K562 treated with DMSO at 1 percent for 12 hours (cell line): ENCODE measurements around the gene KEL. TPM values are rescaled to one million over a fixed set of nuclear protein-coding genes. Genes with fewer than 3 reads are reported as not detected.

ENCODE experiments used
- total RNA-seq: library from RNA; unstranded; fragments of 300-600 nt; gene quantifications from 2 replicates; pipeline ENCODE4 v1.2.3, GENCODE V29; 2022; ENCODE audit not compliant: insufficient read depth

KEL gene, protein sequence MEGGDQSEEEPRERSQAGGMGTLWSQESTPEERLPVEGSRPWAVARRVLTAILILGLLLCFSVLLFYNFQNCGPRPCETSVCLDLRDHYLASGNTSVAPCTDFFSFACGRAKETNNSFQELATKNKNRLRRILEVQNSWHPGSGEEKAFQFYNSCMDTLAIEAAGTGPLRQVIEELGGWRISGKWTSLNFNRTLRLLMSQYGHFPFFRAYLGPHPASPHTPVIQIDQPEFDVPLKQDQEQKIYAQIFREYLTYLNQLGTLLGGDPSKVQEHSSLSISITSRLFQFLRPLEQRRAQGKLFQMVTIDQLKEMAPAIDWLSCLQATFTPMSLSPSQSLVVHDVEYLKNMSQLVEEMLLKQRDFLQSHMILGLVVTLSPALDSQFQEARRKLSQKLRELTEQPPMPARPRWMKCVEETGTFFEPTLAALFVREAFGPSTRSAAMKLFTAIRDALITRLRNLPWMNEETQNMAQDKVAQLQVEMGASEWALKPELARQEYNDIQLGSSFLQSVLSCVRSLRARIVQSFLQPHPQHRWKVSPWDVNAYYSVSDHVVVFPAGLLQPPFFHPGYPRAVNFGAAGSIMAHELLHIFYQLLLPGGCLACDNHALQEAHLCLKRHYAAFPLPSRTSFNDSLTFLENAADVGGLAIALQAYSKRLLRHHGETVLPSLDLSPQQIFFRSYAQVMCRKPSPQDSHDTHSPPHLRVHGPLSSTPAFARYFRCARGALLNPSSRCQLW
- total RNA-seq, result 14.4 and 35.9 TPM in 2 replicates

DNA sequence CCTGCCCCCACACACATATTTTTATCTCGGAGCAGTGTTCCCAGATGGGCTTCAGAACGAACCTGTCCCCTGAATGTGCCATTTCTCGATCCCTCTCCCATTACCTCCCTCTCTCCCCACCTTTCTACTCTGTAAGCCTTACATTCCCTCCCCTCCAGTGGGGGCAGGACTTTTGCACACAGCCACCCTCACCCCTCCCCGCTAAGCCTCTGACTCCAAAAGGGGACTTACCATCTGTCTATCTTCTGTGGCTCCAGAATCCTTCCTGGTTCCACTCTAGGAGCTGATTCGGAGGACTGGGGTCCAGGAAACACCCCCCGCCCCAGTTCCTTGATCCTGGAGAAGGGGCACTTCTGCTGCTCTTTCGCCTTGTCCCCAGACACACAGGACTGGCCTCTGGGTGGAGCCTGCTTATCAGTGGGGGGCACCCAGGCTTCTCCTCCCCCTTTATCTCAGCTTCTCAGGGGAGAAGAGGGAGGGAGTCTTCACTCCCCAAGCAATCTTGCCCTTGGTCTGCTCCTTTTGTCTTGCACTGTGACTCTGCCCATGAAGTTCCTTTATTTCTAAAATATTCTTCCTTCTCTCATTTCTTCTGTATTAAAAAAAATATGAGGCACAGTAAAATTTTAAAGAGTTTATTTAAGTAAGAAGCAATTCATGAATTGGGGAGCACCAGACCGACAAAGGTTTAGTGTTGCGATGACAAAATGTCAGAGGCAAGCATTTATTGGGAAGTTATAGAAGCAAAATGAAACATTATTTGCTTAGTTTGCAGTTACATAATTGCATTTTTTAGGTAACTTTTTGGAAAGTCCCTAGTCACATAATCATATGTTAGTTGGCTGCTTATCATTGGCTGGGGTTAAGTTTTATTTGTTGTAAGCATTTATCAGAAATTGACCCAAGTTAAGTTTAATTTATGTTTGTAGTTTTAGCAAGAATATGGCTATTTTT is at the start of gene KEL:
TSS of gene KEL (minus strand) at position 391 of the 954 bp plus-strand sequence. CDS start at position 234, 157 bp downstream.

GRCh38 chr7:142939226-142939910 is 22.8 kb downstream of the KEL start, which contains the start of gene LLCFC1:
Gene LLCFC1 (plus strand): TSS chr7:142939484. CDS start chr7:142939622, 138 bp downstream.

DNA sequence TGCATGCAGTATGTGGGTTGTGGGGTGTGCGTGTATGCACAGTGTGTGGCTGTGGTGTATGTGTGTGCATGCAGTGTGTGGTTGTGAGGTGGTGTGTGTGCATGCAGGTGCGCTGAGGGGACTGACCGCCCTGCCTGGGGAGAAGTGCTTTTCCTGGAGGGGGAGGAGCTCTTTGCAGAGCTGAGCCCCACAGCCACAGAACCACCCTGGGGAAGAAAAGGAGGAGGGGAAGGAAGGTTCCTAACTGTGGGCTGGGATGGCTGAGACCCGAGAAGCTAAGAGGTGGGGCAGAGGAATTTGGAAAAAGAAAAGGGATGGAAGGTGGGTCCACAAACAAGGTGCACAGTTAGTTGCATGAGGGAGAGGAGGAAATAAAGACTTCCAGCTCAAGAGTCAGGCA is 28.5 kb downstream of the KEL start, which contains the start of gene TRPV5:
TSS of gene TRPV5 (minus strand) at position 123 of the 400 bp plus-strand sequence. CDS start 287 bp downstream, outside the sequence.

Other genes starting within 250 kb of the KEL start
- gene PRSS1, start 212.9 kb downstream of the KEL start, total RNA-seq, result not detected in 2 replicates
- 3.2 and 3.9 TPM in 2 replicates for gene PRSS2, start 191.4 kb downstream of the KEL start, total RNA-seq
- gene EPHB6, start 107.3 kb downstream of the KEL start, total RNA-seq, result 5.1 and 6.2 TPM in 2 replicates
- gene TRPV6, start 76.6 kb downstream of the KEL start, total RNA-seq, result 1.2 and 3.6 TPM in 2 replicates
- gene TRPV5, start 28.6 kb downstream of the KEL start, total RNA-seq, result not detected in 2 replicates
- 1.6 TPM in 1 of 2 replicates, not detected in the other for gene LLCFC1, start 22.9 kb downstream of the KEL start, total RNA-seq
- gene OR9A2, start 64.8 kb upstream of the KEL start, total RNA-seq, result not detected in 2 replicates
- gene OR6V1, start 90.0 kb upstream of the KEL start, total RNA-seq, result not detected in 2 replicates
- gene PIP, start 169.7 kb upstream of the KEL start, total RNA-seq, result not detected in 2 replicates
- not detected in 2 replicates for gene TAS2R39, start 221.1 kb upstream of the KEL start, total RNA-seq